GM21529 (cell line): ENCODE data around the gene SORCS3.

Experiments
- ATAC-seq: cut with Tn5 transposase; IDR thresholded peaks from one replicate; pipeline ENCODE4 v1.9.1; 2021; ENCODE audit not compliant: unreplicated experiment

SORCS3 gene

GRCh38 chr10:104908581-104908980, 267.5 kb downstream of the SORCS3 start:
- ATAC-seq, result no peak

DNA sequence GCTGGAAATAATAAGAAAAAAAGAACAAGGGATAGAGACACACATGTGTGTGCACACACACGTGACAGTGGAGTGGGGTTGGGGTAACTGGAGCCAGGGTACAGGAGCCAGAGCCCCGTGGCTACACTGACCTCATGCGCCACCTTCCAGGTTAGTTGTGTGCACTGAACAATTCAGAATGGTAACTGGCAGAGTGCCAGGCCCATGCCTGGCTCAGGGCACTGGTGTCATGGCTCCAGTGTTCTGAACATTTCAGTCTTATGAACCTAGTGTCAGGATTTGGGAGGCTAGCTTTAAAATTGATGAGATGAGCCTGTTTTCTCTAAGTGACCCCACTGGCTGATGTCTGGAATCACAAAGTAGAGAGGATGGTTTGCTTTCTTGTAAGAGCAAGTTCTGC, 269.6 kb downstream of the SORCS3 start:
- no peak for ATAC-seq

- no peak for ATAC-seq
Observed at GRCh38 chr10:104913390-104913789, 272.3 kb downstream of the SORCS3 start.

GRCh38 chr10:104920476-104920875, 279.4 kb downstream of the SORCS3 start:
- no peak for ATAC-seq

DNA sequence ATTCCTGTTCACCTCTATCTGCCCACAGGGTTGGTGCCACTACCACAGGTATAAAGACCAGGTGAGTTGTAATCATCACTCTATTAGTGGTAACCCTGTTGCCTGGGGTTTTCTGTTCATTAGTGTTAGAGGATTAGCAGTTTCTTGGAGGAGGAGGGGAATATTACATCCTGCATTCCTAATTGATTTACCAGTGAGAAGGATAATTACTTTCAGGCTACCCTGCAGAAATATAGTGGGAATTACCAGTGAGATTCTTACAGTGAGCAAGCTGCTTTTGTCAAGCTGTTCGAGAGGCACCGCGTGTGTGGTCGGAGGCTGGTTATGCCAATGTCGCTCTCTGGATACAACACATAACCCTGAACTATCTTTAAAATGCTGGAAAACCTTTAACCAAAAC, 280.7 kb downstream of the SORCS3 start:
- ATAC-seq, result no peak

DNA sequence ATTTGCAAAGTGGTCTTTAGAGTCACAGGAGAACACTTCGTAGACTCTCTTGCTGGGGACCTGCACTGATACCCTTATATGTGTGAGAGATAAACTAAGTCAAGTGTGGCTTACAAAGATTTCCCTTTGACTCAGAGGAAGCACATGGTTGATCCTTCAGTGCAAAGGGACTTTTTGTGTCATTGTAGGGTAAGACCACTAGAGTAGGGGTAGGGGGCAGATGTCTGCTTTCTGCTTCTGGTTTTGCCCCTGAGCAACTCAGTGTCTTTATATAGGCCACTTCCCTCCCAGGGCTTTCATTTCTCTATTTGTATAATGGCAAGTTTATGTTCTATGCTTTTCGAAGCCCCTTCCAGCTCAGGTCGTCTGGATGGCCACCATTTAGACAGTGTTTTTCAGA, 281.7 kb downstream of the SORCS3 start:
- peak; percentile 83 for ATAC-seq

GRCh38 chr10:104923501-104923900, 282.4 kb downstream of the SORCS3 start:
- no peak for ATAC-seq

DNA sequence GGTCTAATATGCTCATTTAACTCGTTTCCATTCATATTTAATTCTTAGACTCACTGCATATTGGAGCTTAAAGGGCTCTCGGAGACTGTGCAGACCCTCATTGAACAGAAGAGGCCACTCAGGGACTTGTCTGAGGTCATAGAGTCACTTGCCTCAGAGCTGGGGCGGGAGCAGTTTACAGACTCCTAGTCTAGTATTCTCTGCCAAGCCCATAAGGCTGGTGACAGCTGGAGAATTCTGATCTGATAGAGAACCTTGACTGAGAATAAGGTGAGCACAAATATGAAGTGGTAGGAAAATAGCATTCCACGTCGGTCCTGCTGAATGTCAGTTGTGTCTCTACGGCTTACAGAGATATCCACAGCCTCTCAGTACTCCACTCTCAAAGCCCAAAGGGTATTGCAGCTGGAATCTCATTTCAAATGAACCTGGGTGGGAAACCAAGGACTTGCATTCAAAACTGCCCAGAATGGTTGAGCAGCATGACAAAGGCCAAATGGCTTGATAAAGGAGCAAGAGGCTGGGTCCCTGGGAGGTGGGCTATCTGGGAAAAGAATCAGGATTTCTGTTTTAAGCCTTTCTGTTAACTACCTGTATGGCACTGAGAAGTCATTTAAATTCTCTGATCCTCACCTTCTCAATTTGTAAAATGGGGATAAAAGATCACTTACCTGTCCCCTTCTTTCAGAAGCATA, 283.2 kb downstream of the SORCS3 start:
- ATAC-seq, result no peak

GRCh38 chr10:104925232-104925851, 284.3 kb downstream of the SORCS3 start:
- ATAC-seq, result no peak

GRCh38 chr10:104928734-104929133, 287.6 kb downstream of the SORCS3 start:
- no peak for ATAC-seq

GRCh38 chr10:104931612-104932134, 290.6 kb downstream of the SORCS3 start:
- ATAC-seq, result no peak

DNA sequence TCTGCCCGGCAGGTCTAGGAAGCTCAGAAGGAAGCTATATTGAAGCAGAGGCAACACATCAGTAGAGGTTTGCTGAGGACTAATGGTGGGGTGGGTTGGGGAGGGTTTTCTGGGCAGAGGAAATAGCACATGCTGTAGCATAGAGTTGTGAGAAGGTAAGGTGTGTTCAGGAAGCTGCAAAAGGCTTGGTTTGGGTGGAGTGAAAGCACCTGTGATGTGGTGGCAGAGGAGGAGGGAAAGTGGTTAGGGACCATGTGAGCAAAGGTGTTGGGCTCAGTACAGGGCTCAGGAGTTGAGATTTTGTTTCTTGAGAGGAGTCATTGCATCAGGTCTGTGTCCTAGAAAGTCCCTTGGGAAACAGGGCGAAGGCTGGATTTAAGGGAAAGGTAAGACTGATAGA, 294.6 kb downstream of the SORCS3 start:
- no peak for ATAC-seq

- ATAC-seq, result no peak
Observed at GRCh38 chr10:104937567-104937966, 296.5 kb downstream of the SORCS3 start.

- ATAC-seq, result no peak
Observed at GRCh38 chr10:104938031-104938430, 296.9 kb downstream of the SORCS3 start.

DNA sequence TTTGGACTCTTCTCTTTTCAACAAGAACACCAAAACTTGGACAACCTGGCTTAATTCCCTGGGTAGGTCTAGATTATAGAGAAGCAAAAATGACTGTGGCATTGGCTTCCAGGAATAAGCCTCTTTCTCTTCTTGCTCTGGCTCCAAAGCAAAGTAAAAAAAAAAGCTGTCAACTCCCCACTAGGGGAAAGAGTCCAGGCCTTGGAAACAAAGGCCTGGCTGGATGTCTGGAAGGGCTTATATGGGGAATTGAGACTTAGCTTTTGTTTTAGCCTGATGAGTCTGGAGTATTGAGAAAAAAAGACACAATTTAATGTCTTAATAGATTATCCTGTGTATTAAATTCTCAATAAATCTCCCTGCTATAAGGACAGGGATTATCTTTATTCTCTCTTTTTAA, 300.6 kb downstream of the SORCS3 start:
- no peak for ATAC-seq

- ATAC-seq, result no peak
Observed at GRCh38 chr10:104947314-104947713, 306.2 kb downstream of the SORCS3 start.

- ATAC-seq, result no peak
Observed at GRCh38 chr10:104957178-104957841, 316.2 kb downstream of the SORCS3 start.

DNA sequence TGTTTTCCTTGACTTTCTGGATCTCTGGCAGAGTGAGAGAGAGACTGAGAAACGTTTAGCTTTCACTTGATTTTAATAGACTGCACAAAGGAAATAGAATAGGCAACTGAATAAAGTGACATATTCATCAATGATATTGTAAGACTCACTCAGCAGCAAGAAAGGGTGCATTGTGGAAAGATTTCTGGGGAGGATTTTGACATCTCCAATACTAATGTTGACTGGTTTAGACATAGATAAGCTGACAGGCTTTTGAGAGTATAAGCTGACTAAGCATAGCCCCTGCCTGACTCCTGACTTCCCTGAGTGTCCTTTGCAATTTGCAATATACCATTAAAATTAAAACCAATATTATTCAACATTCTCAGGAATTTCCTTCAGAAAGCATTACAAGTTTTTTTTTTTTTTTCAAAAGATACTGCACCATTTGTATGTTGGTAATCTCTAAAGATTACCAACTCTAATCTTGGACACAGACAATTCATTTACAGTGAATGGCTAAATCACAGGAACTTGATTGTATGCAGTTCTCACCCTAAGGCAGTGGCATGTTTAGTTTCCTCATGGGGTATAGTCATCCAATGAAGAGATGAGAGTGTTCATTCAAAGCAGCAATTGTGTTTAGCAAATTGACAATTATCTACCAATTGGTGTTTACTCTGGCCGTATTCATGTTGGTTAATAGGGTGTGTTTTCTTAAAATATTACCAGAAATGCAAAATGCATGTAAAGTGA, 325.6 kb downstream of the SORCS3 start:
- ATAC-seq, result no peak

DNA sequence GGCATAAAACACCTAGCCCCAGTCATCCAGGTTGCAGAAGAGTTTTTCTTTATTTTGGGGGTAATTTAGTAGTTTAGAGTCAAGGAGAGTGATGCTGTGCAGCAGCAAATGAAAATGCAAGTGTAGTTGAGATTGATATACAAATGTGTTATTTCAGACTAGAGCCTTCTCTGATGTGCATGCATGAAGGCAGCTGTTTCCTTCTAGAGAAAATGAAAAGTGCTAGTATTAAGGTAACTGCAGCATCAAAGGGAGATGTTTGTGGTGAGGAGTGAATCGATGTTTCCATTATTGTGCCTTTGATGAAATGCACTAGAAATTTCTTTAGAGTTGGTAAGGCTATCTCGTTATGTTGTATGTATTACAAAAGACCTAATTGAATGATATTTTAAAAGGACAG, 339.3 kb downstream of the SORCS3 start:
- no peak for ATAC-seq

GRCh38 chr10:104981995-104982394, 340.9 kb downstream of the SORCS3 start:
- ATAC-seq, result no peak

- no peak for ATAC-seq
Observed at GRCh38 chr10:104988686-104989085, 347.6 kb downstream of the SORCS3 start.
